Liver (tissue), 2 donors: ENCODE measurements around the gene FGF19.

Experiments
- YY1 ChIP-seq: IDR thresholded peaks from 2 replicates; pipeline ENCODE4 v1.6.1; 2016; ENCODE audit warnings: antibody characterized with exemption, mild to moderate bottlenecking
- TF ChIP-seq, protein P1 (sequence below): fragments of 150-350 bp; IDR thresholded peaks from 2 replicates; pipeline ENCODE4 v1.5.1; 2017; ENCODE audit warnings: improper control_type of control experiment, low read depth, low read length; ENCODE audit not compliant: missing input control
- TF ChIP-seq, protein P2 (sequence below): IDR thresholded peaks from 2 replicates; pipeline ENCODE4 v1.6.1; 2016; ENCODE audit warnings: antibody characterized with exemption, mild to moderate bottlenecking
- TF ChIP-seq, protein P3 (sequence below): IDR thresholded peaks from 2 replicates; pipeline ENCODE4 v1.6.1; 2016; ENCODE audit warnings: antibody characterized with exemption
- donor health status: healthy.

DNA sequence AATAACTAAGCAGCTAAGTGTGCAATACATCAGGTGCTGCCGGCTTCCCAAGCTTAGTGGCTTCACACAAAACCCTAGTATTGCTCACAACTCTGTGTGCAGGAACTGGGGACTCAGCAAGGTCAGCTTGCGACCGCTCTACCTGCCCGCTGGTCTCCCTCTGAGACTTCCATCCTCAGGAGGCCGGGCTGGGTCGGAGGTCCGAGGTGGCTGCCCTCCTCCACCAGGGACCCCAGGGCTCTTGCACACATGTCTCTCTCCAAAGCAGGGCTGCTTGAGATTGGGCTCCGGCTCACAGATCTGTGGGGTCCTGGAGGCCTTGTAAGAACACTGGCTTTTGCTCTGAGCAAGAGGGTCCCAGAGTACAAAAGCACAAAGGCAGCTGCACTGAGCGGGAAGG, 25.4 kb upstream of the FGF19 start:
- TF ChIP-seq, protein P1, sequence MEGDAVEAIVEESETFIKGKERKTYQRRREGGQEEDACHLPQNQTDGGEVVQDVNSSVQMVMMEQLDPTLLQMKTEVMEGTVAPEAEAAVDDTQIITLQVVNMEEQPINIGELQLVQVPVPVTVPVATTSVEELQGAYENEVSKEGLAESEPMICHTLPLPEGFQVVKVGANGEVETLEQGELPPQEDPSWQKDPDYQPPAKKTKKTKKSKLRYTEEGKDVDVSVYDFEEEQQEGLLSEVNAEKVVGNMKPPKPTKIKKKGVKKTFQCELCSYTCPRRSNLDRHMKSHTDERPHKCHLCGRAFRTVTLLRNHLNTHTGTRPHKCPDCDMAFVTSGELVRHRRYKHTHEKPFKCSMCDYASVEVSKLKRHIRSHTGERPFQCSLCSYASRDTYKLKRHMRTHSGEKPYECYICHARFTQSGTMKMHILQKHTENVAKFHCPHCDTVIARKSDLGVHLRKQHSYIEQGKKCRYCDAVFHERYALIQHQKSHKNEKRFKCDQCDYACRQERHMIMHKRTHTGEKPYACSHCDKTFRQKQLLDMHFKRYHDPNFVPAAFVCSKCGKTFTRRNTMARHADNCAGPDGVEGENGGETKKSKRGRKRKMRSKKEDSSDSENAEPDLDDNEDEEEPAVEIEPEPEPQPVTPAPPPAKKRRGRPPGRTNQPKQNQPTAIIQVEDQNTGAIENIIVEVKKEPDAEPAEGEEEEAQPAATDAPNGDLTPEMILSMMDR, result no peak
- TF ChIP-seq, protein P2, sequence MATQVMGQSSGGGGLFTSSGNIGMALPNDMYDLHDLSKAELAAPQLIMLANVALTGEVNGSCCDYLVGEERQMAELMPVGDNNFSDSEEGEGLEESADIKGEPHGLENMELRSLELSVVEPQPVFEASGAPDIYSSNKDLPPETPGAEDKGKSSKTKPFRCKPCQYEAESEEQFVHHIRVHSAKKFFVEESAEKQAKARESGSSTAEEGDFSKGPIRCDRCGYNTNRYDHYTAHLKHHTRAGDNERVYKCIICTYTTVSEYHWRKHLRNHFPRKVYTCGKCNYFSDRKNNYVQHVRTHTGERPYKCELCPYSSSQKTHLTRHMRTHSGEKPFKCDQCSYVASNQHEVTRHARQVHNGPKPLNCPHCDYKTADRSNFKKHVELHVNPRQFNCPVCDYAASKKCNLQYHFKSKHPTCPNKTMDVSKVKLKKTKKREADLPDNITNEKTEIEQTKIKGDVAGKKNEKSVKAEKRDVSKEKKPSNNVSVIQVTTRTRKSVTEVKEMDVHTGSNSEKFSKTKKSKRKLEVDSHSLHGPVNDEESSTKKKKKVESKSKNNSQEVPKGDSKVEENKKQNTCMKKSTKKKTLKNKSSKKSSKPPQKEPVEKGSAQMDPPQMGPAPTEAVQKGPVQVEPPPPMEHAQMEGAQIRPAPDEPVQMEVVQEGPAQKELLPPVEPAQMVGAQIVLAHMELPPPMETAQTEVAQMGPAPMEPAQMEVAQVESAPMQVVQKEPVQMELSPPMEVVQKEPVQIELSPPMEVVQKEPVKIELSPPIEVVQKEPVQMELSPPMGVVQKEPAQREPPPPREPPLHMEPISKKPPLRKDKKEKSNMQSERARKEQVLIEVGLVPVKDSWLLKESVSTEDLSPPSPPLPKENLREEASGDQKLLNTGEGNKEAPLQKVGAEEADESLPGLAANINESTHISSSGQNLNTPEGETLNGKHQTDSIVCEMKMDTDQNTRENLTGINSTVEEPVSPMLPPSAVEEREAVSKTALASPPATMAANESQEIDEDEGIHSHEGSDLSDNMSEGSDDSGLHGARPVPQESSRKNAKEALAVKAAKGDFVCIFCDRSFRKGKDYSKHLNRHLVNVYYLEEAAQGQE, result no peak
- no peak for TF ChIP-seq YY1
- TF ChIP-seq, protein P3, sequence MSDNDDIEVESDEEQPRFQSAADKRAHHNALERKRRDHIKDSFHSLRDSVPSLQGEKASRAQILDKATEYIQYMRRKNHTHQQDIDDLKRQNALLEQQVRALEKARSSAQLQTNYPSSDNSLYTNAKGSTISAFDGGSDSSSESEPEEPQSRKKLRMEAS, result no peak
